Measurements from ENCODE around the gene DONSON. TPM values are rescaled to one million over a fixed set of nuclear protein-coding genes. Genes with fewer than 3 reads are reported as not detected.
A peak's percentile ranks its signal among the peaks of the same experiment; 100 is the strongest.

The DONSON gene
- total and polyA plus RNA-seq, 9 of the 15 experiments (the other 6 are each of a cell fraction or from before 2014, with no cell fraction given): 26.7 to 124 (median 62.6) TPM

GRCh38 chr21:33542640-33543504 is 45.6 kb downstream of the DONSON start, which contains the start of gene SON (continued):
- peak; percentile 91 for TF ChIP-seq FOS (IDR thresholded peaks at IDR 0.05; ENCODE audit: extremely low read depth, insufficient read length)
- no peak for TF ChIP-seq ZNF444 (CRISPR knock-in tag; IDR thresholded peaks at IDR 0.05)
- TF ChIP-seq ZSCAN29 (IDR thresholded peaks at IDR 0.05): no peak
- TF ChIP-seq PRDM10 (IDR thresholded peaks at IDR 0.05; ENCODE audit: partially characterized antibody): peak; percentile 50
- TF ChIP-seq ARHGAP35 (IDR thresholded peaks at IDR 0.05; ENCODE audit: partially characterized antibody): no peak
- TF ChIP-seq HDAC2 (IDR thresholded peaks at IDR 0.05): no peak; the same call in 1 of the 2 replicates
- no peak for TF ChIP-seq RFX7 (CRISPR knock-in tag; IDR thresholded peaks at IDR 0.05)
- TF ChIP-seq ELF4 (CRISPR knock-in tag; IDR thresholded peaks at IDR 0.05): 0 out of 2 replicates have a peak, but pooled peaks have one; percentile 30
- TF ChIP-seq CLOCK (CRISPR knock-in tag; IDR thresholded peaks at IDR 0.05; ENCODE audit: borderline replicate concordance): no peak
- TF ChIP-seq KAT8 (IDR thresholded peaks at IDR 0.05; ENCODE audit: low read depth): peak; percentile 99
- peak; percentile 87 for TF ChIP-seq RBFOX2 (IDR thresholded peaks at IDR 0.05; ENCODE audit: low read depth, low read length)
- no peak for TF ChIP-seq ZNF217 (CRISPR knock-in tag; IDR thresholded peaks at IDR 0.05)
- TF ChIP-seq FOXK2 (conservative IDR thresholded peaks at IDR 0.05 in 1 of 2, IDR thresholded peaks at IDR 0.05 in 1 of 2; ENCODE audit: low read depth in 2 of 2): peak in 1 of 2 experiments; percentile 79
- TF ChIP-seq ZNF511 (CRISPR knock-in tag; IDR thresholded peaks at IDR 0.05): peak; percentile 47; the same call in 1 of the 2 replicates
- no peak for TF ChIP-seq TGIF2 (CRISPR knock-in tag; IDR thresholded peaks at IDR 0.05)
- no peak for TF ChIP-seq CBX2 (IDR thresholded peaks at IDR 0.05; ENCODE audit: insufficient read depth, low read length, poor library complexity, severe bottlenecking)
- TF ChIP-seq MAFK (IDR thresholded peaks at IDR 0.05; ENCODE audit: low read length): peak; percentile 46; the same call in 1 of the 2 replicates
- peak; percentile 71 for TF ChIP-seq HCFC1 (IDR thresholded peaks at IDR 0.05; ENCODE audit: low read depth, low read length)
- TF ChIP-seq ZFPM2 (CRISPR knock-in tag; IDR thresholded peaks at IDR 0.05): no peak
- peak; percentile 75; the same call in 1 of the 2 replicates for TF ChIP-seq LARP7 (IDR thresholded peaks at IDR 0.05)
- TF ChIP-seq TEAD2 (tag; IDR thresholded peaks at IDR 0.05): no peak
- TF ChIP-seq PTBP1 (IDR thresholded peaks at IDR 0.05; ENCODE audit: low read depth, low read length): no peak
- peak; percentile 96 for TF ChIP-seq CC2D1A (IDR thresholded peaks at IDR 0.05)
